CD4-positive, alpha-beta T cell treated with Interferon gamma for 1 hour (primary cell): ENCODE measurements around the gene TEX19.

Experiments used
- DNase-seq: peaks from one replicate; pipeline ENCODE4 v3.0.0-alpha.2; 2020

Gene TEX19

GRCh38 chr17:82321947-82322466, 37.0 kb upstream of the TEX19 start:
- no peak for DNase-seq

- DNase-seq: no peak
Measured at GRCh38 chr17:82322526-82323453, 36.3 kb upstream of the TEX19 start.

GRCh38 chr17:82323514-82324234, 35.4 kb upstream of the TEX19 start:
- no peak for DNase-seq

GRCh38 chr17:82324566-82325285, 34.3 kb upstream of the TEX19 start:
- no peak for DNase-seq

- DNase-seq: no peak
Measured at GRCh38 chr17:82325286-82326180, 33.5 kb upstream of the TEX19 start.

GRCh38 chr17:82327289-82327688, 31.8 kb upstream of the TEX19 start:
- no peak for DNase-seq

GRCh38 chr17:82327757-82328140, 31.3 kb upstream of the TEX19 start:
- DNase-seq: no peak

- DNase-seq: no peak
Measured at GRCh38 chr17:82328141-82328993, 30.7 kb upstream of the TEX19 start.

GRCh38 chr17:82328994-82329507, 30.0 kb upstream of the TEX19 start:
- DNase-seq: no peak

GRCh38 chr17:82329683-82330321, 29.2 kb upstream of the TEX19 start:
- DNase-seq: no peak

- no peak for DNase-seq
Measured at GRCh38 chr17:82330322-82331239, 28.5 kb upstream of the TEX19 start.

- DNase-seq: no peak
Measured at GRCh38 chr17:82331345-82331939, 27.6 kb upstream of the TEX19 start.

GRCh38 chr17:82332669-82333278, 26.3 kb upstream of the TEX19 start:
- DNase-seq: peak; percentile 74

- DNase-seq: peak; percentile 70
Measured at GRCh38 chr17:82333279-82334171, 25.5 kb upstream of the TEX19 start, which contains the start of gene SECTM1. Gene SECTM1 (minus strand): TSS chr17:82333766. CDS start chr17:82327240, 6,526 bp downstream.

GRCh38 chr17:82334204-82334621, 24.8 kb upstream of the TEX19 start:
- no peak for DNase-seq

GRCh38 chr17:82334622-82335394, 24.2 kb upstream of the TEX19 start:
- peak; percentile 34 for DNase-seq
